GM21737 (cell line): ENCODE data around the gene LPP.

Experiments used
- ATAC-seq: cut with Tn5 transposase; IDR thresholded peaks from one replicate; pipeline ENCODE4 v1.9.1; 2021; ENCODE audit warnings: mild to moderate bottlenecking, moderate library complexity; ENCODE audit not compliant: unreplicated experiment

The LPP gene

DNA sequence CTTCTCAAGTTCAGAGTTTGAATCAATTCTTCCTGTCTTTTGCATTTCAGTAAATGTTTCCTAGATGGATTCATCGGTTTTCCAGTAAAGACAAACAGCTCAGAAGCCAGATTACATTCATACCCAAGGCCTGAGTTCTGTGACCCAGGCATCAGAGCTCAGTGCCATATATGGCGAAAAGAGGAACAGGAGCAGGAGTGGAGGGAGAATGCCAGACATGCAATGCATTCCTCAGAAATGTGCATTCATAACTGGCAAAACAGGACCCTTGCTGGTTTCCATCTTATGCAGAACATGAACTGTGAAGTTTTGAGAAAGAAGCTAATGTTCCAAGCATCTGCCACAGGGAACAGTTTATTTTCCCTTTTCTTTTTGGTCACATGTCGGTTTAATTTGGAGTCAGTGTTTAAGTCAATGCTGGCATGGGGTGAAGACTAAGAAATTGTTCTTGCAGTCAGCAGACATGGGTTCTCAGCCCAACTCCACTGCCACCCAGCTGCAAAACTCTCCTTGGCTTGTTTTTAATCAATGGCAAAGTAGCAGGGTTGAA is 116.5 kb downstream of the LPP start:
- no peak for ATAC-seq

DNA sequence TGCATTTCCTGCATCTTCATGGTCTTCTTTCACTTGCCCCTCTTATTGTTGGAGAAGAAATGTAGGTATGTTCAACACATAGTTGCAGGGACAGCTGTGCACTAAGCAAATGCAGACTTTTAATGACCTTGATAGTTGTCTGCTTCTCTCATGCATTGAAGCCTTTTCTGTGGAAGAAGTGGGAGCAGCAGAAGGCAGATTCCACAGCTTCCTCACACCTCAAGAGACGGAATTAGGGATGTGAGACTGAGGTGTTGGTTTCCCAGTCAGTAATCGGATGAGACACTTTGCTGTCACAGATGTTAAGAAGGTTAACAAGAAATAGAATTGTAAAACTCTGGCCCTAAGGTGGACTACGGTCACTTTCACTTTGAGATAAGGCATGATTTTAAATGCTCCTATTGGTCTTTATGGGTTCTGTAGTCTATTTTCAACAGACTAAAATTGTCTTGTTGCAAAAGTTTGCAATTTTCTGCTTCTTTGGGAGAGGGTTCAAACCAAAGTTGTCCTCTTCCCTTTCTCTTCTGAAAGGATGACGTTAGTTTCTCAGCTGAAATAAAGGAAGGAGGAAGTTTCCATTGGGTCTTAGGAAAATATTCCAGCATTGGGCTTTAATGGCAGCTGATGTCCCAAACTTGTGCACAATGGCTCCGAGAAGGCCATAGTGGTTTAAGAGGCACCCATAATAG is 117.4 kb downstream of the LPP start:
- ATAC-seq = no peak

DNA sequence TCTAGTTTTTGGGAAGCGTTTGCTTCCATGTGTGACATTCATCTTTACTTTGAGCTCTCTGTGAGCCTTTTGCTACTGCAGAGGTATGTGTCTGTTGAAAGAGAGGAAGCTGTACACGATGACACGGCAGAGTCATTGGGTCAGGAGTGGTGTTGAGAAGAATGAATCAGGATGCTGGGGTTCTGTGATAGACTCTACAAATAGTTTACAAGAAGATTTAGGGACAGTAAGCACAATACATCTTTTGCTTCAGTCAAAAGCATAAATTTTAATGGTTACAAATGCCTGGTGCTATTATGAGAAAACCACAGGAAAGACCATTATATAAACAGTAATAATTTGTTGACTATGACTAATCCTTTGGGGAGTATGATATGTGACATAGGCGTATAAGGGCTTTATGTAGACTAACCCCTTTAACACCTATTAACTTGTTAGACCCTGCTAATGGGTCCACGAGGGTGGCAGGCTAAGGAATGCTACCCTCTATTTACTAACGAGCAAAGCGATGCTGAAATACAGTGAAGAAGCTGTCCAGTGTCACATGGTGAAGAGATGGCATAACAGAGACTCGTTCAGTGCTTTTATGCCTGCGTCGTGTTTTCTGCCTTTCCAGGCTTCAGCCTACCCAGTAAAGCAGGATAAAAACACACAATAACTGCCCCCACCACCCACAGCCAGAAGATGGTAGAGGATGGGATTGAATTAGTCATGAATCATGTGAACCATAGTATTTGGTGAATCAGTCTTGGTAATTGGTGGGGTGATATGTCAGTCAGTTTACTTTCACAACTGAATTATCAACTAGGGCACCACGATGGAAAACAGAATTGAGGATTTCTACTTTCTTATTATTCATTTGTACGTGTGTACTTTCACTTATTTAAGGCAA is 118.8 kb downstream of the LPP start:
- no peak for ATAC-seq

DNA sequence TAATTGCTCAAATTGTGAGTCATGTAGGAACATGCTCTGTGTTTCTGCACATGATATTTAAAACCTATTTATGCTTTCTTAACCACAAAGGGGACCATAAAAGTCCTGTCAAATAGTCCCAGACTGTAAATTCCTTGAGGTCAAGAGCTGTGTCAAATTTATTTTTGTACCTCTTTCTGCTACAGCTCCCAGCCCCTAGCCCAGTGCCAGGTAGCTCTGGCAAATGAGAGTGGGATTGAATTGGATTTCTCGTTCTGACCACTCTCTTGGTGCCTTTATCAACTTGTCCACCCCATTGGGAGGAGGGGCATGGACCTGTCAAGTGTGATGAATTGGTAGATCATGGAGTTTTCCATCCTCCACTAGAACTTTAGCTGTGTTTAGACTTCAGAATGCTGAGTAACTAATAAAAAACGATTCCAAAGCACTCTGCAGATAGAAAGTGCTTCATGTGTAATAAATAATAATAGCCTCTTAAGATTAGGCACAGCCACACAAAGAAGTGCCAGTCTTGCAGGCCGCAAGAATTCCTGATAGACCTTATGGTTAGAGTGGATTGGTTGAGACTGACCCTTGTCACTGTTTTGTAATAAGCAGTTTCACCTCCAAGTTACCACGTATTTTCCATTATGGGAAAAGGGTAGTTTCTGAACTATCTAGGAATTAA is 120.4 kb downstream of the LPP start:
- no peak for ATAC-seq

DNA sequence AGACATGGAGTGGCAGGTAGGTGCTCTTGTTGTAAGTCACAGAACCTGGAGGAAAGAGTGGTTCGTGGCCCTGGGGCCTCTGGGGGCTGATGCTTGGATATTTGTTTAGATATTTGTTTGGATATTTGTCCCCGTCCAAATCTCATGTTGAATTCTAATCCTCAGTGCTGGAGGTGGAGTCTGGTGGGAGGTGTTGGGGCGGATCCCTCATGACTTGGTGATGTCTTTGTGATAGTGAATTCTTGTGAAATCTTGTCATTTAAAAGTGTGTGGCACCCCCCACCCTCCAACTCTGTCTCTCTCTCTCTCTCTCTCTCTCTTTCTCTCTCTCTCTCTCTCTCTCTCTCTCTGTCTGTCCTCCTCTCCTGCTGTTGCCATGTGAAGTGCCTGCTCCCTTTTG is 122.4 kb downstream of the LPP start:
- no peak for ATAC-seq

DNA sequence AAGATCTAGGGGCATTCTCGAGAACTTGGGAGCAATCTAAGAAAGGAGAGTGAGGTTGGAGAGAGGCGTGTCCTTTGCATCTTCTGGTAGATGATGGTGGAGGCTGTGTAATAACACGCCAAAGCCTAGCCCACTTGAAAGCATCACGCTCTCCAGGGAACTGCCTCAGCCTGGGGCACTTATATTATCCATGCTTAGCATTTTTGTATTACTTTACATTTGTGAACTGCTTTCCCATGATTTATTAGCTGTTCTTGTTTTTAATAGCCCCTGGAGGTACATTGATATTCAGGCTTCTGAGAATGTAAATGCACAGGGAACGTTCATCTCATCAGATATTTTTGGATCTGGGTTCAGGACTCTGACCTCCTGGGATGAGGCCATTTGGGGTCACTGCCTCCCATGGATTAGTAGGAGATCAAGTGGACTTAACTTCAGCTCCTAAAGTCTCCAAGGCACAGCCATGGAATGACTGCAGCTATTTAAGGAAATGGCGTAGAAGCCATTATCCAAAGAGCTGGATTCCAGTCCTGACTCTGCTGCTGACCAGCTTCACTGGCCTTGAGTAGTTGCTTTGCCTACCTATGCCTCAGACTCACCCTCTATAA is 124.9 kb downstream of the LPP start:
- no peak for ATAC-seq

DNA sequence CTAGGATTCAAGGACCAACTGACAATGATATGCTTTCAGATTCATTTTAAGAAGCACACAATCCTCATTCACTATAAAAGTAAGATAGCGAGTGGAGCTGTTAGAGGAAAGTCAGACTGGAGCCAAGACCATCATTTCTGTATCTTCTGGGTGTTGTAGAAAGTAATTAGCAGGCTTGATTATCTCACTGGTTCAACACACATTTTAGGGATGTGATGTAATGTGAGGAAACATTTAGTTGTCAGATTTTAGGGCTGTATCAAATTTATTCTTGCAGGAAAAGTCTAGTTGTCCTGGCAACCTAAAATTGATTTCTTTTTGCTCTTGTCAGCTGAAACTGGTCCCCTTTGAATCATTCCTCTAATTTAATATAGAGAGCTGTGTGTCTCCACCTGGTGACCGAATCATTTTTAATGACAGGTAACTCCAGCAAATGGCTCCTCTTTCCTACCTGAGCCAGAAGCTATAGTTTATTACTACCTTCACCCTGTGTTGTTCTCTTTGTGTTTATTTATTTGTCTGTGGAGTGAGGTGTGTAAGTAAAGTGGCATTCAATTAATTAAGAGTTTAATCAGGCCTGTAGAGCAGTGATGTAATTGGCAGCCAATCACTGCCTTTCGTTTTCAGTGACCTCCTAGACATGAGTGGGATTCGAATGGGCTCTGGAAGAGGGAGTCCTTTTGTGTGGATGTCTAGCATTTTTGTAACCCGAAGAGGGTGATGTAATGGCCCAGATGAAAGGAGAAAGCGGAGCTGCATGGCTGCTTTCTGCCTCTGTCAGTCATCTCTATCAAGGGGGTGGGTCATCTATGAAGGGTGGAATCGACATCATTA is 125.8 kb downstream of the LPP start:
- no peak for ATAC-seq

DNA sequence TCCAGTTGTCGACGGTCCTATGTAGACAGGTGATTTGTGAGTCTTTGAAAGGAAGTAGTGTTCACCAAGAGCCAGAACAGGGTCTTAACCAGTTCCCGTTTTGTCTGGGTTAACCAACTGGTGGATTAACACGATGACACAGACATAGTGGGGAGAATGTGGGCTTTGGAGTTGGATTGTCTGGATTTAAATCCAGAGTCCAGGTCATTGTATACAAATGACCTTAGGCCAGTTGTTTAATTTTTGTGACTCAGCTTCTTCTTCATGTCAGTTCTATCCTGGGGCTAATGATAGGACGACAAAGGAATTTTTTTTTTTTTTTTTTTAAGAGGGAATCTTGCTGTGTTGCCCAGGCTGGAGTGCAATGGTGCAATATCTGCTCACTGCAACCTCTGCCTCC is 126.7 kb downstream of the LPP start:
- ATAC-seq = no peak

DNA sequence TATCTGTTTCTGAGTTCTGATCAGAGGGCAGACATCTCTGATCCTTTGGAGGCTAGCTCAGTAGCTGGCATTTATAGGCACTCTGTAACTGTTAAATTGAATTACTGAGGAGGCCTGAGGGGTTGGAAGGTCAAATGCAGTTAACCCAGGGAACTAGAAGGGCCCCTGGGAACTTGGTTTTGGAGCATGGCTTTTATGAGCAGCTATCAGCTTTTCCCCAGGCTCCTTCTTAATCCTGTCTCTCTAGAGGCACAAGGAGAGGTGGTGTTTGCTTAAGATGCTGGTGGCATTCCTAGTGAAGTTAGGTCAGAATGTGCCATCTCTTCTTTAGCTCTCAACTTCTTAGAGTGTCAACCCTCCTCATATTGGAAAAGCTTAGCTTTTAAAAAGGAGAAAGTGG is 128.9 kb downstream of the LPP start:
- no peak for ATAC-seq

DNA sequence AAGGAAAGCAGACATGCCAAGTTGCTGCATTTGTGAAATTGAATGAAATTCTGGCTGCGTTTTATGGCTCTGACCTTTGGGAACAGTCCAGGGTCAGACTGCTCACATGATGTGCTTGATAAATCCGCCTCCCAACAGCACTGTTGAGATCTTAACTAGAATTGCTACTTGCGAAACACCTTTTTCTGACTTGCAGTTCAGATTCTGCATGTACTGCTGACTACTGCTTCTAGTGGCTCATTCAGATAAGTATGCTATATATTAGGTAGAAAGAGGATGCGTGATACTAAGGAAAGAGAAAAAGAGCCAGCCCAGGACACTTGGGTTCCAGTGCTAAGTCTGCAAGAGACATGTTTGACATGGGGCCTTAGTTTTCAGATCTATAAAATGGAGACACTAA is 129.4 kb downstream of the LPP start:
- no peak for ATAC-seq

DNA sequence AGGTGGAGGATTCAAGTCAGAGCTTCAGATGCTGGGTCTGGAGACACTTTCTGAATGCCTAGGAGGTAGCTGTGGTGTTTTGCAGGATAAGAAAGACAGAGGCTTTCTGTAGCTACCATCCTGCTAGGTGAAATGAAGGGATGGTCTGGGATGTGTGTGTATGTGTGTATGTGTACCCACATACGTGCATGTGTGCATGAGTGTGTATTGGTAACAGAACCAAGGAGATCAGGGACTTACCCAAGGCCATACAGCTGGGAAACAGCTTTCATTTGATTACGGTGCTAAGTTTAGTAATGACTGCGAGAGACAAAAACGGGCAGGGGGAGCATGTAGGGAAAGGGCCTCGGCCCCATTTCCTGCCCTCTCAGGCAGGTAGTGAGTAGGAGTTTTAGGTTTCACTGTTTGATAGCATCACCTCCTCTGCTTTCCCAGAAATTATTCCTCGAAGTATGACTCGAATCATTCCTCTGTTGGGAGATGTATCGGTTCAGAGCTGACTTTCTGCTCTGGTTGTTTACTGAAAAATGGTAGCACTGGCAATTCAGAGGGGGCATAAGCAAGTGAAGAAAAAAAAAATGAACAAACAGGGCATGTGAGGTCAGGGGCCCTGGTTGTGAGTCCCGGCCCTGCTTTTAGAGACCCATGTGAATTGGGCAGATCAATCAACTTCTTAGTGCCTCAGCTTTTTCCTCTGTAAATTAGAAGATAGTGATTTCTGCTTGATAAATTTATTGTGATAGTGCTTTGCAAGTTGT is 130.7 kb downstream of the LPP start:
- no peak for ATAC-seq

DNA sequence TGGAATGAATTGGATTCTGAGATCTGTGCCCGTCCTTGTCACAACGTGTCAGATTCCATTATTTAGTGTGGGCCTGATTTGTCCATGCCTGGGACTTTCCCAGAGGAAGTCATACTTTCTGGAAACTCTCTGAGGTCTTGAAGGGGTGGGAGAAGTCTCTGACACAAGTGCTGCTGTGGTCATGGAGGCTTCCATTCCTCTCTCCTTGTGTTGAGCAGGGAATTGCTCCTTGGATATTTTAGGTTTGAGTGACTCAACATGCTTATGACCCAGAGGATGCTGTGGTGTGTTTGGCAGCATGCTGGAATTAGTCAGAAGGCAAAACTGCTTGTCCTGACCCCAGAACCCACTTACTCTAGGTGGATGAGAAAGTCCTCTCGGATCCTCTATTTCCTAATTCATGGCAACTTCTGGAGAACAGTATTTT is 132.1 kb downstream of the LPP start:
- ATAC-seq = no peak

DNA sequence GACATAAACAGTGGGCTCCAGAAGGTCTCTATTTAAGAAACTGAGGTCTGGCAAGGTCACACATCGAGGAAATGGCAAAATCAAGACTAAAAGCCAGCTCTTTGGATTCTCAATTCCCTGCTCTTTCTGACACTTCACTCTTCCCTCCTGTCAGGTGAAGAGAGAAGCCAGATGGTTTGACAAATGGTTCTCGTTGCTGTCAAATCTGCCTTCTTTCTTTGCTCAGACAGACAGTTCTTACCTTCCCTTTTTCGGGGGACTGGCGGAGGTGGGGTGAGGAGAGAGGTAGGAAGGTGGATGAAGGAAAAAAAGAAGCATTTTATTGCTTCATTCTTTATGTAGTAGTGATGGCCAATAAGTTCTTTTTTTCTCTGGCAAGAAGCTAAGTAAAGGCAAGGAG is 133.4 kb downstream of the LPP start:
- no peak for ATAC-seq

DNA sequence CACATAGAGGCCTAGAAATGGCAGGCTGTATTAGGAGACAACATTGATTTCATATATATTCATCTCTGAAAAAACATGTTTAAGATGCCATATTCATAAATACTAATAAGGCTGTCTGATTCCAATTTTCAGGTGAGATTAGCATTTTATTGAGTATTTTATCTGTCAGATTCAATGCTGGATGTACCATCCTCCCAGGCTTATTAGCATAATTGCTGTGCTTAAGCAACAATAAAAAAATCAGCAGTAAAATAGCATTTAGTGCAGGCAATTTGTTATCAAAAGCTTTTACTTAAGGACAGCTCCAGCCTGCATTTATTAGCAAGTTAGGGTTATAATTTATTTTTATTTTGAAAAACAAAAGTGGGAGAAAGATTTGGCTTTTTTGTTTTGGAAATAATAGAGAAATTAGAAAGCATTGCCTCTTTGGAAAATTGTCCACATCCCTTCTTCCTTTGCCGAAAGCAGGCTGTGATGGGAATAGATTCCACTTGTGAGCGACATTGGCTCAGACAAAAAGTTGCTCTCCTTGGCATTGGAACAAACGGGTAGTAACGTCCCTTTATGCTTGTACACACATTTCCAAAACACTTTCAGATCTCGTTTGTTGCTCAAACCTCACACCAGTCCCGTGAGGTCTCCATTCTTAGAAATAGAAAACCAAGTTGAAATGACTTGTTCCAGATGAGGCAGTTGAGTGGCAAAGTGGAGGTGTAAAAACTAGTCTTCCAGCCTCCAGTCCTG is 134.0 kb downstream of the LPP start:
- ATAC-seq = no peak

DNA sequence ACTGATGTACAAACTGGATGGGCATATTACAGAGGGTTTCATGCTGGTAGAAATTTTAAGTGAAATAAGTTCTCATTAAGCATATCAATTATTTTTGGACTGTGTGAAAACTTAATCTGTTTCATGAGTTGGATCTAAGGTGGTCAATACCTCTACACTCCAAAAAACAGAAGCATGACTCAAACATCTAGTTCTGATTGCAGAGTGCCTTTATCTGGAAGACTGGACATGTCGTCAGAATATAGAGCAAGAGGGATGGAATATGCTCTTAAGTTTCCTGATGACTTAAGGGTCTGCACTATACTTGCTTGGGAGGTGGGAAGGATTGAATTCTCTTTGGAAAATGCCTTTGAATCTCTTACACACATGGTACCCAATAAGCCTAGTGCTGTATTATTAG is 138.3 kb downstream of the LPP start:
- ATAC-seq = no peak

DNA sequence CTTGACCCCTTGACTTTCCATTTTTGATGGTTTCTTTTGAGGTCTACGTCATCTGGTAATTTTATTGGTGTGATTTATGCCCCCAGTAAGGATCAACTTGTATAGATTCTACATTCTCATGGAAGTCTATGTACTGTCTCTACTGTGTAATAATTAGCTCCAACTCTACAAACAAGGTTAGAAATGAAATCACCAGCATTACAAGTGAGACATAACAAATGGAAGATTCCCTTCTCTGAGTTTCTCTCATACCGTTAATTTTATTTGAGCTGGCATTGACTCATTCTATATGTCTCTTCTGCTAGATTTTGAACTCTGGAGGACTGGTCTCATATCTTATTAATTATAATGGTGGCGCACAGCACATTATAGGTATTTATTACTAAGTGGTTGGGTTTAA is 138.9 kb downstream of the LPP start:
- ATAC-seq = no peak

DNA sequence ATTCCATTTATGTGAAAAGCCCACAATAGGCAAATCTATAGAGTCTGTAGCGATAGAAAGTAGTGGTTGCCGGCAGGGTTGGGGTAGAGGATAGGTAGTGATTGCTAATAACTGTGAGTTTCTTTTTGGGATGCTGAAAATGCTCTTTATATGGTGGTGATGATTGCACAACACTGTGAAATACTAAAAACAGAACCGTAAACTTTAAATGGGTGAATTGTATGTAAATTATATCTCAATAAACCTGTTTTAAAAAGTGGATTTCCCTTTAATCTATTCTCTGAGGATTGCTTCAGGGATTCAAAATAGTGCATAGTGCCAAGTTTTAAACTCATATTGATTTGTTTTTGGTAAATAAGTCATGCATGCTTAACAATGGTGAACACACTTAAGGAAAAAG is 140.2 kb downstream of the LPP start:
- no peak for ATAC-seq

DNA sequence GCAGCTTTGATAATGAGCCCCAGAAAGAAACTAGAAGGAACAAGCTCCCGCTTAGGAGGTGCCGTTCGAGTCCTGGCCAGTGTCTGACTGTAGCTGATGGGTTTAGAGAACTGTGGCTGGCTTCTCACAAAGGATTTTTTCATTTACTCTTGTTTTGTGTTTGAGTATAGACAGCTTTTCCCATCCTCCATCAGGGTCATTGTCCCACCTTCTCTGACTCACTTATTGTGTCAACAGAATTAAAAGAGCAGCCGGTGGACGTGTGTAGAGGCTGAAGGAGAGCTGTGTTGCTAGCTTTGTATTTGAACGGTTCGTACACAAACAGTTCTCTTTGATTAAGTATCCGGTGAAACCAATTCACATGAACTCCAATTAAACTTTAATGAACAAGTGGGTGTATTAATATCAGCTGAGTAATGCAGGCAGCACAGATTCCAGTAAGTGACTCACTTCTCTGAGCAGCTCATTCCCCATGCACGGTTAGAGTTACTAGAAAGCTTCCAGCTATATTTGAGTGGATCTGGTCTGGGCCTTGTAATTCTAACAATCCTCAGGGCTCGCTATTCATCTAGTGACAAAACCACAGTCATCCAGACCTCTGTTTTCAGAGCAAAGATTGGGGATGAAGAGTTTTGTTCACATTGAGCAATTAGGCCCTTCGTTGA is 141.0 kb downstream of the LPP start:
- ATAC-seq = no peak
